DOHH2 (cell line): ENCODE measurements around the gene PAQR4.

Experiments
- EZH2phosphoT487 ChIP-seq: fragments of 200-600 bp; sonication (generic); IDR thresholded peaks from 2 replicates; pipeline ENCODE4 v1.6.1; 2017; ENCODE audit warnings: borderline replicate concordance, mild to moderate bottlenecking, antibody characterized with exemption, low read length, moderate library complexity, mixed read lengths
- TF ChIP-seq, protein P1 (sequence below): fragments of 200-600 bp; sonication (generic); IDR thresholded peaks from one replicate; pipeline ENCODE4 v1.5.1; 2014; ENCODE audit warnings: antibody characterized with exemption, mild to moderate bottlenecking, low read depth, low read length; ENCODE audit not compliant: poor library complexity, severe bottlenecking

DNA sequence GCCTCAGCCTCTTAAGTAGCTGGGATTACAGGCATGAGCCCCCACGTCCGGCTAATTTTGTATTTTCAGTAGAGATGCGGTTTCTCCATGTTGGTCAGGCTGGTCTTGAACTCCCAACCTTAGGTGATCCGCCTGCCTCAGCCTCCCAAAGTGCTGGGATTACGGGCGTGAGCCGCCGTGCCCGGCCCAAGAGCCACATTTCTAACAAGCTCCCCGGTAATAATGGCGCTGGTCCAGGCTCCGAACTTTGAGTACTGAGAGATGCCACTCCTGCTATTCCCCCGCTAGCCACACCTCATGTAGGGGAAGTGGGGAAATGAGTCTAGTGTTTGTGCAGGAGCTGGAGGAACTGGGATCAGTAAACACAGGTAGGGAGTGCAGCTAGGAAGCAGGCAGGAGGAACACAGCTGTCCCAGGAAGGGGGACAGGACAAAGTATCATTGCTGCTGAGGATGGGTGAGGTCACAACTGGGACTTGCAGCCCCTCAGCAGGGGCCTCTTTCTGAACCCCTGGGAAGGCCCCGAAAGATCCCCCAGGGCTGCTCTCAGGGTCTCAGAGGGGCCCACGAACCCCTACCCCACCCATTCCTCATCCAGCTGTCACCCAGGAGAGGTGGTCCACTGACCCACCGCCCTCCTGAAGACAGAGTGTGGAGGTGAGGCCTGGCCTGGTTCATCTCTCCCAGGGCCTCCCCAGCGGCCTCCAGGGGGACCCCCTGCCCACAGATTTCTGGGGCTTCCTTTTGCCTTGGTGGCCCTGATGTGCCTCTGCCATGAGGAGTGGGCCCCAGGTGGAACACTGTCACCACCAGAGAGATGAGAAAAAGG is 8.8 kb upstream of the PAQR4 start:
- TF ChIP-seq, protein P1, sequence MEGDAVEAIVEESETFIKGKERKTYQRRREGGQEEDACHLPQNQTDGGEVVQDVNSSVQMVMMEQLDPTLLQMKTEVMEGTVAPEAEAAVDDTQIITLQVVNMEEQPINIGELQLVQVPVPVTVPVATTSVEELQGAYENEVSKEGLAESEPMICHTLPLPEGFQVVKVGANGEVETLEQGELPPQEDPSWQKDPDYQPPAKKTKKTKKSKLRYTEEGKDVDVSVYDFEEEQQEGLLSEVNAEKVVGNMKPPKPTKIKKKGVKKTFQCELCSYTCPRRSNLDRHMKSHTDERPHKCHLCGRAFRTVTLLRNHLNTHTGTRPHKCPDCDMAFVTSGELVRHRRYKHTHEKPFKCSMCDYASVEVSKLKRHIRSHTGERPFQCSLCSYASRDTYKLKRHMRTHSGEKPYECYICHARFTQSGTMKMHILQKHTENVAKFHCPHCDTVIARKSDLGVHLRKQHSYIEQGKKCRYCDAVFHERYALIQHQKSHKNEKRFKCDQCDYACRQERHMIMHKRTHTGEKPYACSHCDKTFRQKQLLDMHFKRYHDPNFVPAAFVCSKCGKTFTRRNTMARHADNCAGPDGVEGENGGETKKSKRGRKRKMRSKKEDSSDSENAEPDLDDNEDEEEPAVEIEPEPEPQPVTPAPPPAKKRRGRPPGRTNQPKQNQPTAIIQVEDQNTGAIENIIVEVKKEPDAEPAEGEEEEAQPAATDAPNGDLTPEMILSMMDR, result no peak
- no peak for TF ChIP-seq EZH2phosphoT487
